CD14-positive monocyte (primary cell): ENCODE data around the gene ENDOV. TPM values are rescaled to one million over a fixed set of nuclear protein-coding genes. Genes with fewer than 3 reads are reported as not detected.

ENCODE experiments used
- DNase-seq, 3 donors: peaks; one replicate each; pipeline ENCODE4 v3.0.0-alpha.2; 2011 to 2022
- H2AFZ ChIP-seq: 2 replicates; pipeline ENCODE4 v1.6.0; 2012; ENCODE audit warnings: mild to moderate bottlenecking, low read depth, low read length, inconsistent platforms; ENCODE audit not compliant: insufficient read depth, poor library complexity, severe bottlenecking
- H3K27ac ChIP-seq, 2 donors: 1 replicate in 1 of 2; 2 replicates in 1 of 2; pipeline ENCODE4 v1.5.1; 2012 to 2013; ENCODE audit warnings: low read length in 2 of 2, control low read depth in 1 of 2, inconsistent platforms in 1 of 2, low read depth in 1 of 2, mild to moderate bottlenecking in 1 of 2
- H3K27me3 ChIP-seq, 2 donors: one replicate each; pipeline versions ENCODE4 v1.6.0 to v1.6.1; 2011 to 2013; ENCODE audit warnings: low read length in 2 of 2; ENCODE audit not compliant: control insufficient read depth in 2 of 2, insufficient read depth in 2 of 2
- H3K36me3 ChIP-seq, 2 donors: replicated peaks in 1 of 2; 1 replicate in 1 of 2; 2 replicates in 1 of 2; pipeline versions ENCODE4 v1.5.1 to v1.6.1; 2012 to 2013; ENCODE audit warnings: low read length in 2 of 2, control low read depth in 1 of 2, inconsistent platforms in 1 of 2, mild to moderate bottlenecking in 1 of 2; ENCODE audit not compliant: insufficient read depth in 2 of 2, control insufficient read depth in 1 of 2
- H3K4me1 ChIP-seq, 2 donors: 1 replicate in 1 of 2; 2 replicates in 1 of 2; pipeline versions ENCODE4 v1.5.1 to v1.6.1; 2012 to 2013; ENCODE audit warnings: low read length in 2 of 2, control low read depth in 1 of 2, inconsistent platforms in 1 of 2, mild to moderate bottlenecking in 1 of 2, moderate library complexity in 1 of 2; ENCODE audit not compliant: insufficient read depth in 2 of 2, control insufficient read depth in 1 of 2
- H3K4me2 ChIP-seq: replicated peaks from 2 replicates; pipeline ENCODE3; 2012; ENCODE audit warnings: low read length, moderate library complexity, mild to moderate bottlenecking; ENCODE audit not compliant: poor library complexity, severe bottlenecking; ENCODE audit errors: extremely low read depth
- H3K4me3 ChIP-seq, 3 experiments: fragments of 200-600 bp in 1 of 3; sonication (generic) in 1 of 3; replicated peaks in 1 of 3; 1 replicate in 2 of 3; 2 replicates in 1 of 3; pipeline ENCODE4 v1.5.1; 2011 to 2013; ENCODE audit warnings: low read length in 3 of 3, mild to moderate bottlenecking in 3 of 3, control low read depth in 2 of 3, low read depth in 2 of 3, inconsistent platforms in 1 of 3, moderate library complexity in 1 of 3
- H3K79me2 ChIP-seq: 2 replicates; pipeline ENCODE4 v1.6.0; 2012; ENCODE audit warnings: mild to moderate bottlenecking, control low read depth, inconsistent platforms, low read length, moderate library complexity; ENCODE audit not compliant: insufficient read depth
- H3K9ac ChIP-seq: 2 replicates; pipeline ENCODE4 v1.6.0; 2017; ENCODE audit warnings: low read length, mild to moderate bottlenecking; ENCODE audit not compliant: insufficient read depth, poor library complexity, severe bottlenecking
- H3K9me3 ChIP-seq, 2 donors: replicated peaks in 1 of 2; 1 replicate in 1 of 2; 2 replicates in 1 of 2; pipeline versions ENCODE4 v1.5.1 to v1.6.1; 2012 to 2013; ENCODE audit warnings: low read length in 2 of 2, control low read depth in 1 of 2; ENCODE audit not compliant: control insufficient read depth in 1 of 2, insufficient read depth in 1 of 2
- H4K20me1 ChIP-seq: 2 replicates; pipeline ENCODE4 v1.6.0; 2012; ENCODE audit warnings: mild to moderate bottlenecking, low read length, control low read depth, moderate library complexity; ENCODE audit not compliant: insufficient read depth
- H3K27ac Mint-ChIP-seq, 7 donors: one replicate each; pipeline ENCODE4 v1.8.0; 2020; ENCODE audit warnings: mild to moderate bottlenecking in 7 of 7, mixed read lengths in 7 of 7, moderate library complexity in 6 of 7, inconsistent platforms in 2 of 7
- H3K27me3 Mint-ChIP-seq, 3 donors: one replicate each; pipeline ENCODE4 v1.8.0; 2021 to 2022; ENCODE audit warnings: low read depth in 3 of 3, mild to moderate bottlenecking in 3 of 3, mixed read lengths in 3 of 3, moderate library complexity in 3 of 3, inconsistent platforms in 1 of 3
- H3K36me3 Mint-ChIP-seq, 2 donors: one replicate each; pipeline ENCODE4 v1.8.0; 2020; ENCODE audit warnings: mixed read lengths in 2 of 2, inconsistent platforms in 1 of 2, mild to moderate bottlenecking in 1 of 2
- H3K4me1 Mint-ChIP-seq: one replicate; pipeline ENCODE4 v1.8.0; 2020; ENCODE audit warnings: mild to moderate bottlenecking, mixed read lengths
- H3K4me3 Mint-ChIP-seq, 2 donors: one replicate each; pipeline ENCODE4 v1.8.0; 2020; ENCODE audit warnings: mild to moderate bottlenecking in 2 of 2, mixed read lengths in 2 of 2, moderate library complexity in 1 of 2
- H3K9me3 Mint-ChIP-seq, 7 donors: one replicate each; pipeline ENCODE4 v1.8.0; 2020 to 2022; ENCODE audit warnings: mixed read lengths in 7 of 7, mild to moderate bottlenecking in 6 of 7, moderate library complexity in 6 of 7, inconsistent platforms in 2 of 7
- WGBS: methylation state at CpG from one replicate; pipeline ENCODE4 v1.1.5; 2013; ENCODE audit warnings: missing lambda C conversion rate; ENCODE audit not compliant: insufficient coverage; 5-methylcytosine and 5-hydroxymethylcytosine counted together
- intact Hi-C, 2 donors: fragments of 100-400 bp; cut with micrococcal nuclease; formaldehyde crosslinking; loops; one replicate each; pipeline versions ENCODE4 v1.15.0 to v1.15.1; 2023
- polyA plus RNA-seq, 3 donors: library from polyadenylated mRNA; depleted of rRNA in 1 of 3; unstranded in 2 of 3; stranded (reverse) in 1 of 3; fragments of 300-500 nt in 2 of 3; fragments of >200 nt in 1 of 3; fragmentation: Illumina TruSeq in 2 of 3; gene quantifications; 1 replicate in 2 of 3; 2 replicates in 1 of 3; pipeline ENCODE4 v1.2.3, GENCODE V29; 2012 to 2021
- TF ChIP-seq, protein P1 (sequence below): fragments of 200-600 bp; IDR thresholded peaks from one replicate; pipeline ENCODE4 v1.8.0; 2022; ENCODE audit warnings: antibody characterized with exemption, mild to moderate bottlenecking

Gene ENDOV
- polyA plus RNA-seq, 3 donors, result 10.4 to 15.7 (median 13.3) TPM

DNA sequence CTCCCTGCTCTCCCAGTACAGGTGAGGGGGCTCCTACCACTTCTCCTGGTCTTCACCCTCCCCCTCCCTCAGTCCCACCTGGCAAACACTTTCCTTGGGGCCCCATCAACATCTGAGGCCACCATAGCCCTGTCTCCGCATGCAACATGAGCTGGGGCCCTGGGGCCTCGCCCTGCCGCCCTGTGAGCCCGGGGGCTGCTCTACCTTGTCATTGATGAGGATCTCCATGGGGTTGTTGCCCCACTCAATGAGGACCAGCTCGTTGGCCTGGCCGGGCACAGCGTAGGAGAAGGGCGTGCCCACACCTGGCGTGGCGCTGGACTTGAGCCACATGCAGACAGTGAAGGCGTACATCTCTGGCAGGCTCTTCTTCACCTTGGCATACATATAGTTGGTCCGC lies 58.0 kb downstream of the ENDOV start:
- no peak overlapping the region for H2AFZ ChIP-seq
- peak overlapping the region in 1 of 2 donors; percentile 35 for H3K4me3 Mint-ChIP-seq
- intact Hi-C loops, result no loop called here
- H3K4me1 Mint-ChIP-seq, result peaks cover 6% of the 10 kb centered on the region
- peaks cover 0 to 6% (median 0%) of the 10 kb centered on the region in 7 donors for H3K9me3 Mint-ChIP-seq
- H3K4me1 ChIP-seq, result peaks cover 0 to 19% of the 10 kb centered on the region in 2 donors
- no peak overlapping the region for H3K27ac ChIP-seq
- TF ChIP-seq, protein P1, sequence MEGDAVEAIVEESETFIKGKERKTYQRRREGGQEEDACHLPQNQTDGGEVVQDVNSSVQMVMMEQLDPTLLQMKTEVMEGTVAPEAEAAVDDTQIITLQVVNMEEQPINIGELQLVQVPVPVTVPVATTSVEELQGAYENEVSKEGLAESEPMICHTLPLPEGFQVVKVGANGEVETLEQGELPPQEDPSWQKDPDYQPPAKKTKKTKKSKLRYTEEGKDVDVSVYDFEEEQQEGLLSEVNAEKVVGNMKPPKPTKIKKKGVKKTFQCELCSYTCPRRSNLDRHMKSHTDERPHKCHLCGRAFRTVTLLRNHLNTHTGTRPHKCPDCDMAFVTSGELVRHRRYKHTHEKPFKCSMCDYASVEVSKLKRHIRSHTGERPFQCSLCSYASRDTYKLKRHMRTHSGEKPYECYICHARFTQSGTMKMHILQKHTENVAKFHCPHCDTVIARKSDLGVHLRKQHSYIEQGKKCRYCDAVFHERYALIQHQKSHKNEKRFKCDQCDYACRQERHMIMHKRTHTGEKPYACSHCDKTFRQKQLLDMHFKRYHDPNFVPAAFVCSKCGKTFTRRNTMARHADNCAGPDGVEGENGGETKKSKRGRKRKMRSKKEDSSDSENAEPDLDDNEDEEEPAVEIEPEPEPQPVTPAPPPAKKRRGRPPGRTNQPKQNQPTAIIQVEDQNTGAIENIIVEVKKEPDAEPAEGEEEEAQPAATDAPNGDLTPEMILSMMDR, result no peak
- no peaks in the 10 kb centered on the region for H3K36me3 ChIP-seq
- H3K79me2 ChIP-seq, result no peaks in the 10 kb centered on the region
- H3K27me3 Mint-ChIP-seq, result peaks cover 55 to 96% (median 66%) of the 10 kb centered on the region in 3 donors
- 89% methylated on average over 12 of the region's 12 CpGs for WGBS
- H3K27me3 ChIP-seq, result peaks cover 21 to 74% of the 10 kb centered on the region in 2 donors
- no peak overlapping the region for H3K4me2 ChIP-seq
- H3K9me3 ChIP-seq, result peaks cover 0 to 12% of the 10 kb centered on the region in 2 donors
- H3K36me3 Mint-ChIP-seq, result peaks cover 0 to 4% of the 10 kb centered on the region in 2 donors
- H3K4me3 ChIP-seq, result no peak overlapping the region
- H3K9ac ChIP-seq, result no peak overlapping the region
- H3K27ac Mint-ChIP-seq, result no peak overlapping the region
- H4K20me1 ChIP-seq, result no peaks in the 10 kb centered on the region
- no peak for DNase-seq

DNA sequence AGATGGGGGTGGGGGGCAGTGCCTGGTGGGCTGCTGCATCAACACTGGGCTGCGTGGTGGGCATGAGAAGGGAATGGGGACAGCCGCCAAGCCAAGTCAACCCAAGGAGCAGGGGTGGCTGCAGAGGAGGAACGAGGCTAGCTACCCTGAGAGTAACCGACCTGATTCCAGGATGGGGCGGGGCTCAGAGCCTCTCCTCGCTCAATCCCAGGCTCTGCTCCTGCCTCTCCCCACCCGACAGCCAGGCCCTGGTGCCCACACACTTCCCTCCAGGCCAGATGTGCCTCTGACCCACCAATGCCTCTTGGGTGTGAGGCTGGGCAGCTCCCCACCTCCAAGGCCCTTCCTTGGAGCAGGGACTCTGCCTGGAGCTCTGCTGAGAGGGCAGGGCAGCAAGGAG lies 58.7 kb downstream of the ENDOV start:
- Histone ChIP-seq H3K27me3 (peaks cover 25 to 71% of the 10 kb centered on the region in 2 donors), H3K27ac (no peak overlapping the region), H3K9me3 (peaks cover 0 to 12% of the 10 kb centered on the region in 2 donors), H3K79me2 (no peaks in the 10 kb centered on the region), H2AFZ (no peak overlapping the region), H3K36me3 (no peaks in the 10 kb centered on the region), H3K9ac (no peak overlapping the region), H4K20me1 (no peaks in the 10 kb centered on the region), H3K4me2 (no peak overlapping the region), H3K4me1 (peaks cover 0 to 19% of the 10 kb centered on the region in 2 donors), H3K4me3 (no peak overlapping the region)
- no peak for DNase-seq
- Mint-ChIP-seq H3K4me3 (peak overlapping the region in 1 of 2 donors; percentile 21), H3K4me1 (peaks cover 6% of the 10 kb centered on the region), H3K9me3 (peaks cover 0 to 7% (median 0%) of the 10 kb centered on the region in 7 donors), H3K36me3 (peaks cover 0 to 4% of the 10 kb centered on the region in 2 donors), H3K27ac (no peak overlapping the region), H3K27me3 (peaks cover 52 to 96% (median 61%) of the 10 kb centered on the region in 3 donors)
- TF ChIP-seq, protein P1, result no peak
- intact Hi-C loops, result no loop called here
- WGBS, result 62% methylated on average over 5 of the region's 7 CpGs
